SH-SY5Y (cell line): Measurements from ENCODE around the gene PSD4.

Experiments
- GATA2 ChIP-seq: IDR thresholded peaks from 2 replicates; pipeline ENCODE4 v1.6.1; 2011; ENCODE audit warnings: mild to moderate bottlenecking, low read depth, low read length
- GATA3 ChIP-seq: IDR thresholded peaks from 2 replicates; pipeline ENCODE4 v1.6.1; 2011; ENCODE audit warnings: low read depth, mild to moderate bottlenecking, low read length, moderate library complexity

The PSD4 gene

DNA sequence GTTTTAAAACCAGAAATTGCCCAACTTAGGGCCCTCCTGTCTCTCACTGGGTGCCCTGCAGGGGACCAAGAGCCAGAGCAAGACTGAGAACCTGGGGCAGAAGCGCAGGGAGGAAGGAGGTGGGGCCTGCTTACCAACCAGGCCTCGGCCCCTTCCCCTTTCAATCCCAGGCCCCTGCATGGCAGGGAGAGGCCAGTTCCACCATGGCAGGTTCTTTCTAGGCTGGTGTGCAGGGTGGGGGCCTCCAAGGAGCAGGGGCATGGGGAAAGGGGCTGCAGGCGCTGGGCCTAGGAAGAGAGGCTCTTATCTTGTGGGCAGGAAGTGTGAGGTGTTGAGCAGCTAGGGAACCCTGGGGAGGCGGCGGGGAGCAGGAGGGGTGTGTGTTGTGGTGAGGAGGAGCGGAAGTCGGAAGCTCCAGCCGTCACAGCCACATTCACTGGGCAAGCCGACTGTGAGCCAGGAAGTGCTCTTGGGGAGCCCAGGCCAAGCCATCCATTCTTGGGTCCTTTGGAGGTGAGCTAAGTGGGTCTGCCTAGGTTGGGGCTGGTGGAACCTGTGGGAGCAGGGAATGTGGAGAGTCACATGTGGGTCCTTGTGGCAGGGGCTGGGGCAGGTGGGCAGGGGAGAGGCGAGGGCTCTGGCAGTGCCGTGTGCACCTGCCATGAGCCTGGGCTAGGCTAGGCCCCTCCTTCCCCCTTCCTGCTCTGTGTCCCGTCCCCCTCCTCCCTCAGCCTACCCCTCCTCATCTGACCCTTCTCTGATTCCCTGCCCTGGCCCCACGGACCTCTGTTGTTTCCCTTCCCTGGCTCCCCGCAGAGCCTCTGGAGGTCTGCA, at the start of gene PSD4:
PSD4 (plus strand) TSS at position 430 of the 834 bp plus-strand sequence. CDS start 8,486 bp downstream, outside the sequence.
- no peak for TF ChIP-seq GATA3
- no peak for TF ChIP-seq GATA2

DNA sequence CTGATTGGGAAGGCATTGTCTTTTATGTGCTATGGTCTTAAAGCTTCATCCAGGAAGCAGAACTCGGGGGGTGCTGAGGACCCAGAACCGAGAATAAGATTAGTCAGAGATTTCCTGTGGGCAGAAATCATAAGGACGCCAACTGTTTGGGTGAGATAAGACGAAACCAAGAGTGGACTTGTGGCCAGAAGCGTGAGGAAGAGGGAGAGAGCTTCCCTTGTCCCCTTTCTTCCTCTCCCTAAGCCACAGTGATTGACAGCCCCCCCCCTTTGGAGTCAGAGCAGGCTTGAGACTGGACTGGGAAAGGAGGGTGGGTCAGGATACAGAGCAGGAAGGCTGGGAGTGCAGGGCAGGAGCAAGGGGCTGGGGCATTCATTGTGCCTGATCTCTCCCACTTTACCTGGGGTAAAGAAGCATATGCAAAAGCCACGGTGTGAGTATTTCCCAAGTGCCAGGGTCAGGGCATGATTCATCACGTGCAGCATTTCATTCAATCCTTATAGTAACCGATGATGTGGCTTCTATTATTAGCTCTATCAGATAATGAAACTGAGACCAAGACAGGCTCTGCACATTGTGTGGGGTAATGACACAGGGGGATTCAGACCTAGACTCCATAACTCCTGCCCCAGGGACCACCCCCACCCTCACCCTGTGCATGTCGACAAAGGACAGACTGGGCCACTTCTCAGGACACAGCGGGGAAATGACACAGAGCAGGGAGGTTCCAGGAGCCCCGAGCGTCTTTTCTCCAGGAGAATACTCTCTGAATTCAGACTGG, 49.4 kb upstream of the PSD4 start:
- TF ChIP-seq GATA3 (no peak), GATA2 (no peak)

DNA sequence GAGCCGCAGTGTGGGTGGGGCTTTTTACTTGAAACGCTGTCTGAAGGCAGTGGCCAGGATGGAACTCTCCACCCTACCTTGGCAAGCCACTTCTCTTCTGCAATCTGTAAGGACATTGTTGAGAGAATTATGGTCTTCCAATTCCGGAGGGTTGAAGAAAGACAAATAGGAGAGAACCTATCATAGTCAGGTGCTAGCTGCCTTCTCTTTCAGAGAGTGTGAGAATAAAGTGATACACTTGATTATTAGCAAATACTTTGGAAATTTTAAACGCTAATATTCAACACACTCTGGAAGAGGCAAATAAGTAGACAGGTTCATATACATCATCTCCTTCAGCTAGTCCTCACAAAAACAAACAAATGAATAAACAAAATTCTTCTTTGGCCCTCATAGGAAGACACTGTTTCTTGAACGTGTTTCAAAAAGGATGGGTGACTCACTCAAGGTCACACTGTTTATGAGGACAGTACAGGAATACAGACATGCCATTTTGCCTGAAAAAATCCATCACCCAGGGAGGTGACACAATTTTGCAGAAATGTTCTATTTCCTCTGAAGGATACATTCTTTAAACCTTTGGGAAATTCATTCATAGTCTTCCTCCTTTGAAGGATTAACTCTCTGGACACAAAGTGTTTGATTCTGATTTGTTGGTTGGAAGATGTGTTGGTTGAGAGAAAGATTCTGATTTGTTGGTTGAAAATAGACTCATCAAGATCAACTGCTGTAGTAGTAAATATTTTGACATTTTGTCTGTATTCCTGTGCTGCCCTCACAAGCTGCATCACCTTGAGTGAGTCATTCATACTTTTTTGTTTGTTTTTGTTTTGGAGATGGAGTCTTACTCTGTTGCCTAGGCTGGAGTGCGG, 48.6 kb upstream of the PSD4 start:
- TF ChIP-seq GATA2 (no peak), GATA3 (no peak)

DNA sequence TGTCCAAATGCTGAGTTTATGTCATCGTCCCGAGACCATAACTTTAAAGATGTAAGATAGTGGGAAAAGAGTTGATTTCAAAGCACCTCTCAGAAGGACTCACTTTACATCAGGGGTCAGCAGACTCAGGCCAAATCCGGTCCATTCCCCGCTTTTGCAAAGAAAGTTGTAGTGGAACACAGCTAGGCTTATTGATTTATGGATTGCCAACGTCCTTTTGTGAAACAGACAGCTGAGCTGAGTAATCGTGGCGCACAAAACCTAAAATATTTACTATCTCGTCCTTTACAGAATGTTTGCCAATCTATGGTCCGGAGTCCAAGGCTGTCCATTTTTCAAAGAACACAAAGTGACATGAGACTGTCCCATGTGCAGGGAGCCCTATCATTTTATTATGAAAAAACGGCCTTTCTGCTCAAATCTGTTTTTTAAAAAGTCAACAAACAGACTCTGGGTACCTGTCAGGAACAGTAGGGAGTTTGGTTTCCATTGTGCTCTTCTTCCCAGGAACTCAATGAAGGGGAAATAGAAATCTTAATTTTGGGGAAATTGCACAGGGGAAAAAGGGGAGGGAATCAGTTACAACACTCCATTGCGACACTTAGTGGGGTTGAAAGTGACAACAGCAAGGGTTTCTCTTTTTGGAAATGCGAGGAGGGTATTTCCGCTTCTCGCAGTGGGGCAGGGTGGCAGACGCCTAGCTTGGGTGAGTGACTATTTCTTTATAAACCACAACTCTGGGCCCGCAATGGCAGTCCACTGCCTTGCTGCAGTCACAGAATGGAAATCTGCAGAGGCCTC, 46.7 kb upstream of the PSD4 start, which contains the start of gene IL1RN:
IL1RN (plus strand) TSS at position 754 of the 801 bp plus-strand sequence; CDS start at position 781, 27 bp downstream.
- TF ChIP-seq GATA3, result no peak
- TF ChIP-seq GATA2, result no peak

DNA sequence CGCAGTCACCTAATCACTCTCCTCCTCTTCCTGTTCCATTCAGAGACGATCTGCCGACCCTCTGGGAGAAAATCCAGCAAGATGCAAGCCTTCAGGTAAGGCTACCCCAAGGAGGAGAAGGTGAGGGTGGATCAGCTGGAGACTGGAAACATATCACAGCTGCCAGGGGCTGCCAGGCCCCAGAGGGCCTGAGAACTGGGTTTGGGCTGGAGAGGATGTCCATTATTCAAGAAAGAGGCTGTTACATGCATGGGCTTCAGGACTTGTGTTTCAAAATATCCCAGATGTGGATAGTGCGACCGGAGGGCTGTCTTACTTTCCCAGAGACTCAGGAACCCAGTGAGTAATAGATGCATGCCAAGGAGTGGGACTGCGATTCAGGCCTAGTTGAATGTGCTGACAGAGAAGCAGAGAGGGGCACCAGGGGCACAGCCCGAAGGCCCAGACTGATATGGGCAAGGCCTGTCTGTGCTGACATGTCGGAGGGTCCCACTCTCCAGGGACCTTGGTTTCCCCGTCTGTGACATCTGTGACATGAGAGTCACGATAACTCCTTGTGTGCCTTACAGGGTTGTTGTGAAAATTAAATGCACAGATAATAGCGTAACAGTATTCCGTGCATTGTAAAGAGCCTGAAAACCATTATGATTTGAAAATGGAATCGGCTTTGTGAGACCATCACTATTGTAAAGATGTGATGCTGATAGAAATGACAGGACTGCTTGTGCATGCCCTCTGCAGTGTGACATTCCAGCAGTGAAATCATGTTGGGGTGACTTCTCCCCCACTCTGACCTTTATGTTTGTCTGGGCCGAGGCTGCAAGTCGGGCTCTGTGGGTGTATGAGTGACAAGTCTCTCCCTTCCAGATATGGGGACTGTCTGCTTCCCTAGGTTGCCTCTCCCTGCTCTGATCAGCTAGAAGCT, 45.9 kb upstream of the PSD4 start:
- TF ChIP-seq GATA3 (no peak), GATA2 (no peak)

DNA sequence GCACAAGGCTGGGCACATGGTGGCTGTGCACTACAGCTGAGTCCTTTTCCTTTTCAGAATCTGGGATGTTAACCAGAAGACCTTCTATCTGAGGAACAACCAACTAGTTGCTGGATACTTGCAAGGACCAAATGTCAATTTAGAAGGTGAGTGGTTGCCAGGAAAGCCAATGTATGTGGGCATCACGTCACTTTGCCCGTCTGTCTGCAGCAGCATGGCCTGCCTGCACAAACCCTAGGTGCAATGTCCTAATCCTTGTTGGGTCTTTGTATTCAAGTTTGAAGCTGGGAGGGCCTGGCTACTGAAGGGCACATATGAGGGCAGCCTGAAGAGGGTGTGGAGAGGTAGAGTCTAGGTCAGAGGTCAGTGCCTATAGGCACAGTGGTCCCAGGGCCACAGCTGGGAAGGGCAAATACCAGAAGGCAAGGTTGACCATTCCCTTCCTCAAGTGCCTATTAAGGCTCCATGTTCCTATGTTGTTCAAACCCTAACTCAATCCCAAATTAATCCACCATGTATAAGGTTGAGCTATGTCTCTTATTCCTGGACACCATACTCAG, 44.2 kb upstream of the PSD4 start:
- TF ChIP-seq GATA3 (no peak), GATA2 (no peak)

DNA sequence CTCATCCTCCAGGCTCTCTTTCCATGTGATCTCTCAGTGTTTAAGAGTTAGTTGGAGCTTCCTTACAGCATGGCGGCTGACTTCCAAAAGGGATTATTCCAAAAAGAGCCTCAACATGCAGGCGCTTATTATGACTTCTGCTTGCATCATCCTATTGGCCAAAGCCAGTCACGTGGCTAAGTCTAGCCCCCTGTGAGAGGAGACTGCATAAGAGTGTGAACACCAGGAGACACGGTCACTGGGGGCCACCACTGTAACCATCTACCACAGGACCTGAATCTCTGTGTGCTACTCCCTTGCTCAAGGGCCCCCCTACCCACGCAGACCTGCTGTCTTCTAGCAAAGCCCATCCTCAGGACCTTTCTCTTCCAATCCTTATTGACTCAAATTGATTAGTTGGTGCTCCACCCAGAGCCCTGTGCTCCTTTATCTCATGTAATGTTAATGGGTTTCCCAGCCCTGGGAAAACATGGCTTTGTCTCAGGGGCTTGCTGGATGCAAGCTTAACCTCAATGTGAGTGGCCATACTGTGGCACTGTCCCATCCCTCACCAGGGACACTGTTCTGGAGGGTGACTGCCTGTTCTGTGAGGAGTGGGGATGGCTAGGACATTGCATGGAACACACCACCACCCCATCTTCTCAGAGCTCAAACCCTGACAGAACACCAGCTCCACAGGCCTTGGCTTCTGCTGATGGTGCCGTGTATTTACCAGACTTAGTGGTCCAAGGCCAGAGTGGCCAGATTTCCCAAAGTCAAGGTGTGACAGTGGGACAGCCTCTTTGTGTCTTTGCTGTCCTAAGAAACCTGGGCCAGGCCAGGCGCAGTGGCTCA, 42.2 kb upstream of the PSD4 start:
- TF ChIP-seq GATA2 (no peak), GATA3 (no peak)

DNA sequence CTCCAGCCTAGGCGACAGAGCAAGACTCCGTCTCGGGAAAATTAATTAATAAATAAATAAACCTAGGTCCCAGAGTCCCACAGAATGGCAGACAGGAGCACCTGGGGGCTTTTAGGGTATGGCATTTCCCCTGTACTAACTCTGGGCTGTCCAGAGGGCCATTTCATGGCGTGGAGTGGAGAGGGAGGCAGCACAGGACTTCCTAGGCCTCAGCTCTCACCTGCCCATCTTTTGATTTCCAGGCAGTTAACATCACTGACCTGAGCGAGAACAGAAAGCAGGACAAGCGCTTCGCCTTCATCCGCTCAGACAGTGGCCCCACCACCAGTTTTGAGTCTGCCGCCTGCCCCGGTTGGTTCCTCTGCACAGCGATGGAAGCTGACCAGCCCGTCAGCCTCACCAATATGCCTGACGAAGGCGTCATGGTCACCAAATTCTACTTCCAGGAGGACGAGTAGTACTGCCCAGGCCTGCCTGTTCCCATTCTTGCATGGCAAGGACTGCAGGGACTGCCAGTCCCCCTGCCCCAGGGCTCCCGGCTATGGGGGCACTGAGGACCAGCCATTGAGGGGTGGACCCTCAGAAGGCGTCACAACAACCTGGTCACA, 41.3 kb upstream of the PSD4 start:
- TF ChIP-seq GATA3 (no peak), GATA2 (no peak)

DNA sequence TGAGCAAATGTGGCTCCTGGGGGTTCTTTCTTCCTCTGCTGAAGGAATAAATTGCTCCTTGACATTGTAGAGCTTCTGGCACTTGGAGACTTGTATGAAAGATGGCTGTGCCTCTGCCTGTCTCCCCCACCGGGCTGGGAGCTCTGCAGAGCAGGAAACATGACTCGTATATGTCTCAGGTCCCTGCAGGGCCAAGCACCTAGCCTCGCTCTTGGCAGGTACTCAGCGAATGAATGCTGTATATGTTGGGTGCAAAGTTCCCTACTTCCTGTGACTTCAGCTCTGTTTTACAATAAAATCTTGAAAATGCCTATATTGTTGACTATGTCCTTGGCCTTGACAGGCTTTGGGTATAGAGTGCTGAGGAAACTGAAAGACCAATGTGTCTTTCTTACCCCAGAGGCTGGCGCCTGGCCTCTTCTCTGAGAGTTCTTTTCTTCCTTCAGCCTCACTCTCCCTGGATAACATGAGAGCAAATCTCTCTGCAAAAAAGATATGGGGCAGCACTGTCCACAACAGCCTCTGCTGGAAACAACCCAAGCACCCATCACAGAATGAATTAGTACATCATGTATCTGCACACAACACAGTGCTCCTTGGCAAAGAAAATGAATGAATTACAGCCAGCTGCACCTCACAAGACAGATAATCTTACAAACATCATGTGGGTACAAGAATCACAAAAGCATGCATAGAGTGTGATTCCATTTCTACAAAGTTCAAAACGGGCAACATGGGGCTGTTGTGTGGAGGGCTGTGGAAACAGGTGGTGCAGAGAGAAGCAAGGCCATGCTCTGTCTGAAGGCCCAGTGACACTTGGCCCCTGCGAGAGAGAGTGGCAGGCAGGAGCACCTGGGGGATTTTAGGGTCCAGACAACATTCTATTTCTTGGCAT, 39.8 kb upstream of the PSD4 start:
- TF ChIP-seq GATA3 (no peak), GATA2 (no peak)

DNA sequence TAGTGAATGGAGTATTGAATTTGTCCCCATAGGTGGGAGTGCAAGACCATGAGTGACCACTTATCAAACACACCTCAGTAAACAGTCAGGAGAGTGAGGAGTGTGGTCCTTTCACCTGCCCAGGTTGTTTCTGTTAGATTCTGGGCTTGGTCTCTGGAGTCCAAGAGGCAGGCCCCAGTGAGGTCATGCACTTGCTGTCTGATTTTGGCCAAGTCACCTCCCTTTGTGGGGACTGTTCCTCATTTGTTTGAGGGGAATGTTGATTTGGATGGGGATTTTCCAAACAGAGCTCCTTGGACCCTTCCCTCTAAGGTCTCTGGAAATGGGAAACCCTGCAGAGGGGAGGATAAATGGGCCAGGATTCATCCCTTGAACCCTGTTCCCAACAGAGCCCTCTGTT, 39.1 kb upstream of the PSD4 start:
- TF ChIP-seq GATA3 (no peak), GATA2 (no peak)

DNA sequence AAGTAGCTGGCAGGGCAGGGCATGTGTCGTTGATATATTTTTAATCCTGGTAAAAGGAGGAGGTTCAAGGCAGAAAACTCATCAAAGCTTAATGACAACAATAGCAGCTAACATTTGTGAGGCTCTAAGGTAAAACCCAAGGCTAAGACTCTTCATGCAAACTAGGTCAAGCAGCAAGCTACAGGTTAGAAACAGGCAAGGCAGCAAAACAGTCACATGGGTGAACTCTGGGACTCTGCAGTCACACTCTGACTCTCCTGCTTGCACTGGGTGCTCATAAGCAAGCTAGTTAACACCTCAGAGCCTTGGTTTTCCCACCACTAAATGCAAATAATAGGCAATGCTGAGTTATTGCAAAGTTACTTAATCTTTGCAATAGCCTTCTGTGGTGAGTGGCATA, 38.5 kb upstream of the PSD4 start:
- TF ChIP-seq GATA2 (no peak), GATA3 (no peak)
